Smooth muscle cell (in vitro differentiated cells): Measurements from ENCODE around the gene ACOX2. TPM values are rescaled to one million over a fixed set of nuclear protein-coding genes. Genes with fewer than 3 reads are reported as not detected.

ENCODE experiments used
- DNase-seq: peaks from one replicate; lab custom pipeline; 2025; ENCODE audit not compliant: unreplicated experiment; lab: John Stamatoyannopoulos, UW
- H2AFZ ChIP-seq: fragments of 200-600 bp; sonication (generic); 2 replicates; pipeline ENCODE4 v1.6.0; 2016; ENCODE audit warnings: antibody characterized with exemption, low read depth, mild to moderate bottlenecking
- H3F3A ChIP-seq: fragments of 200-600 bp; sonication (generic); 2 replicates; pipeline ENCODE4 v1.6.0; 2017; ENCODE audit warnings: antibody characterized with exemption, low read depth
- H3K27ac ChIP-seq: fragments of 200-600 bp; sonication (generic); 2 replicates; pipeline ENCODE4 v1.5.1; 2016; ENCODE audit warnings: low read depth, mild to moderate bottlenecking
- H3K27me3 ChIP-seq: fragments of 200-600 bp; sonication (generic); 2 replicates; pipeline ENCODE4 v1.6.1; 2016; ENCODE audit warnings: low read depth, mild to moderate bottlenecking
- H3K36me3 ChIP-seq: fragments of 200-600 bp; sonication (generic); 2 replicates; pipeline ENCODE4 v1.5.1; 2016; ENCODE audit warnings: low read depth
- H3K4me1 ChIP-seq: fragments of 200-600 bp; sonication (generic); 2 replicates; pipeline ENCODE4 v1.5.1; 2016; ENCODE audit warnings: low read depth
- H3K4me2 ChIP-seq: fragments of 200-600 bp; sonication (generic); 2 replicates; pipeline ENCODE4 v1.6.0; 2016; ENCODE audit warnings: mild to moderate bottlenecking
- H3K4me3 ChIP-seq: fragments of 200-600 bp; sonication (generic); 2 replicates; pipeline ENCODE4 v1.5.1; 2016; ENCODE audit warnings: mild to moderate bottlenecking
- H3K79me2 ChIP-seq: fragments of 200-600 bp; sonication (generic); 2 replicates; pipeline ENCODE4 v1.6.0; 2016; ENCODE audit warnings: low read depth, mild to moderate bottlenecking
- H3K9ac ChIP-seq: fragments of 200-600 bp; sonication (generic); 2 replicates; pipeline ENCODE4 v1.6.0; 2016; ENCODE audit warnings: low read depth
- H3K9me3 ChIP-seq: fragments of 200-600 bp; sonication (generic); replicated peaks from 2 replicates; pipeline ENCODE4 v1.5.1; 2016; ENCODE audit warnings: low read depth
- H4K20me1 ChIP-seq: fragments of 200-600 bp; sonication (generic); 2 replicates; pipeline ENCODE4 v1.6.0; 2016; ENCODE audit warnings: low read depth
- WGBS: methylation state at CpG from one replicate; pipeline ENCODE4 v1.1.7; 2016; ENCODE audit warnings: low lambda C conversion rate; 5-methylcytosine and 5-hydroxymethylcytosine counted together
- polyA plus RNA-seq: library from polyadenylated mRNA; unstranded; fragments of >200 nt; fragmentation: Nextera tagmentation; extraction: Ambion mirVana; gene quantifications from 2 replicates; pipeline ENCODE4 v1.2.1, GENCODE V29; 2016
- total RNA-seq: library from RNA; depleted of rRNA; stranded (reverse); fragments of >200 nt; gene quantifications from 2 replicates; pipeline ENCODE4 v1.2.3, GENCODE V29; 2014
- TF ChIP-seq, protein P1 (sequence below): fragments of 200-600 bp; sonication (generic); IDR thresholded peaks from 2 replicates; pipeline ENCODE4 v1.5.1; 2017; ENCODE audit warnings: borderline replicate concordance, mild to moderate bottlenecking, antibody characterized with exemption; ENCODE audit not compliant: insufficient read depth, poor library complexity, severe bottlenecking

The ACOX2 gene
- total and polyA plus RNA-seq, 2 experiments from 2014 or later: 8.5 to 13.2 TPM

- H3K27me3 ChIP-seq: no peaks in the 10 kb centered on the region
- no peak overlapping the region for H3K4me2 ChIP-seq
- peaks cover 5% of the 10 kb centered on the region for H3K9me3 ChIP-seq
- H4K20me1 ChIP-seq: no peaks in the 10 kb centered on the region
- H3K9ac ChIP-seq: no peak overlapping the region
- H2AFZ ChIP-seq: no peak overlapping the region
- no peaks in the 10 kb centered on the region for H3K79me2 ChIP-seq
- H3K4me1 ChIP-seq: no peaks in the 10 kb centered on the region
- no peak overlapping the region for H3K27ac ChIP-seq
- TF ChIP-seq, protein P1, sequence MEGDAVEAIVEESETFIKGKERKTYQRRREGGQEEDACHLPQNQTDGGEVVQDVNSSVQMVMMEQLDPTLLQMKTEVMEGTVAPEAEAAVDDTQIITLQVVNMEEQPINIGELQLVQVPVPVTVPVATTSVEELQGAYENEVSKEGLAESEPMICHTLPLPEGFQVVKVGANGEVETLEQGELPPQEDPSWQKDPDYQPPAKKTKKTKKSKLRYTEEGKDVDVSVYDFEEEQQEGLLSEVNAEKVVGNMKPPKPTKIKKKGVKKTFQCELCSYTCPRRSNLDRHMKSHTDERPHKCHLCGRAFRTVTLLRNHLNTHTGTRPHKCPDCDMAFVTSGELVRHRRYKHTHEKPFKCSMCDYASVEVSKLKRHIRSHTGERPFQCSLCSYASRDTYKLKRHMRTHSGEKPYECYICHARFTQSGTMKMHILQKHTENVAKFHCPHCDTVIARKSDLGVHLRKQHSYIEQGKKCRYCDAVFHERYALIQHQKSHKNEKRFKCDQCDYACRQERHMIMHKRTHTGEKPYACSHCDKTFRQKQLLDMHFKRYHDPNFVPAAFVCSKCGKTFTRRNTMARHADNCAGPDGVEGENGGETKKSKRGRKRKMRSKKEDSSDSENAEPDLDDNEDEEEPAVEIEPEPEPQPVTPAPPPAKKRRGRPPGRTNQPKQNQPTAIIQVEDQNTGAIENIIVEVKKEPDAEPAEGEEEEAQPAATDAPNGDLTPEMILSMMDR: no peak
- no peaks in the 10 kb centered on the region for H3F3A ChIP-seq
- H3K4me3 ChIP-seq: no peak overlapping the region
- no peaks in the 10 kb centered on the region for H3K36me3 ChIP-seq
- WGBS: 87% methylated on average over 8 of the region's 8 CpGs
- DNase-seq: no peak
Measured at GRCh38 chr3:58482917-58483636, 53.9 kb downstream of the ACOX2 start.

DNA sequence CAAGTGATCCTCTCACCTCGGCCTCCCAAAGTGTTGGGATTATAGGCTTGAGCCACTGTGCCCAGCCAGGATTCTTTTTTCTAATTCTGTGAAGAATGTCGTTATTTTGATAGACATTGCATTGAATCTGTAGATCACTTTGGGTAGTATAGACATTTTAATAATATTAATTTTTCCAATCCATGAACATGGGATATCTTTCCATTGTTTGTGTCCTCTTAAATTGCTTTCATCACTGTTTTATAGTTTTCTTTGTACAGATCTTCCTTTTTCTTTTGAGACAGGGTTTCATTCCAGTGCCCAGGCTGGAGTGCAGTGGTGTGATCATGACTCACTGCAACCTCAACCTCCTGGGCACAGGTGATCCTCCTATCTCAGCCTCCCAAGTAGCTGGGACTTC, 56.7 kb downstream of the ACOX2 start:
- H3K27ac ChIP-seq: no peak overlapping the region
- H3K4me1 ChIP-seq: no peaks in the 10 kb centered on the region
- H4K20me1 ChIP-seq: no peaks in the 10 kb centered on the region
- 93% methylated on average over 2 of the region's 2 CpGs for WGBS
- no peak overlapping the region for H3K4me2 ChIP-seq
- DNase-seq: no peak
- no peaks in the 10 kb centered on the region for H3K27me3 ChIP-seq
- H2AFZ ChIP-seq: no peak overlapping the region
- H3K79me2 ChIP-seq: no peaks in the 10 kb centered on the region
- TF ChIP-seq, protein P1: no peak
- peaks cover 5% of the 10 kb centered on the region for H3K9me3 ChIP-seq
- H3K36me3 ChIP-seq: no peaks in the 10 kb centered on the region
- no peak overlapping the region for H3K4me3 ChIP-seq
- H3F3A ChIP-seq: no peaks in the 10 kb centered on the region
- H3K9ac ChIP-seq: no peak overlapping the region

DNA sequence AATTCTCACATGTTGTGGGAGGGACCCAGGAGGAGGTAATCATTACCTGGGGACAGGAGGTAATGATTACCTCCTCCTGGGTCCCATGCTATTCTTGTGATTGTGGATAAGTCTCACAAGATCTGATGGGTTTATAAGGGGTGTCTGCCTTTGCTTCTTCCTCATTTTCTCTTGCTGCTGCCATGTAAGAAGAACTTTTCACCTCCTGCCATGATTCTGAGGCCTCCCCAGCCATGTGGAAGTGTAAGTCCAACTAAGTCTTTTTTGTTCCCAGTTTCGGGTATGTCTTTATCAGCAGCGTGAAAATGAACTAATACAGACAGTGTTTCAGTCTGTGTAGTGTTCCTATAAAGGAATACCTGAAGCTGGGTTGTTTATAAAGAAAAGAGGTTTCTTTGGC, 58.2 kb downstream of the ACOX2 start:
- no peaks in the 10 kb centered on the region for H3K36me3 ChIP-seq
- no peak overlapping the region for H3K27ac ChIP-seq
- DNase-seq: no peak
- no peaks in the 10 kb centered on the region for H3K79me2 ChIP-seq
- WGBS: 85% methylated on average over 2 of the region's 2 CpGs
- no peak overlapping the region for H2AFZ ChIP-seq
- no peak overlapping the region for H3K4me2 ChIP-seq
- peaks cover 5% of the 10 kb centered on the region for H3K9me3 ChIP-seq
- no peak overlapping the region for H3K9ac ChIP-seq
- TF ChIP-seq, protein P1: no peak
- no peaks in the 10 kb centered on the region for H4K20me1 ChIP-seq
- no peaks in the 10 kb centered on the region for H3K27me3 ChIP-seq
- H3F3A ChIP-seq: no peaks in the 10 kb centered on the region
- no peak overlapping the region for H3K4me3 ChIP-seq
- H3K4me1 ChIP-seq: no peaks in the 10 kb centered on the region
